Measurements from ENCODE around the gene ITGB6. TPM values are rescaled to one million over a fixed set of nuclear protein-coding genes. Genes with fewer than 3 reads are reported as not detected.

ITGB6 gene
- polyA plus RNA-seq, 2 of the 4 experiments (the other 2 are of a cell fraction) = 4.2 to 5.0 TPM

- TF ChIP-seq, protein P1, sequence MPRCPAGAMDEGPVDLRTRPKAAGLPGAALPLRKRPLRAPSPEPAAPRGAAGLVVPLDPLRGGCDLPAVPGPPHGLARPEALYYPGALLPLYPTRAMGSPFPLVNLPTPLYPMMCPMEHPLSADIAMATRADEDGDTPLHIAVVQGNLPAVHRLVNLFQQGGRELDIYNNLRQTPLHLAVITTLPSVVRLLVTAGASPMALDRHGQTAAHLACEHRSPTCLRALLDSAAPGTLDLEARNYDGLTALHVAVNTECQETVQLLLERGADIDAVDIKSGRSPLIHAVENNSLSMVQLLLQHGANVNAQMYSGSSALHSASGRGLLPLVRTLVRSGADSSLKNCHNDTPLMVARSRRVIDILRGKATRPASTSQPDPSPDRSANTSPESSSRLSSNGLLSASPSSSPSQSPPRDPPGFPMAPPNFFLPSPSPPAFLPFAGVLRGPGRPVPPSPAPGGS (IDR thresholded peaks at IDR 0.05) = no peak
- TF ChIP-seq ZNF302 (CRISPR knock-in tag; IDR thresholded peaks at IDR 0.05) (no peak), JUNB (IDR thresholded peaks at IDR 0.05) (no peak; the same call in 1 of the 2 replicates), KDM1A (IDR thresholded peaks at IDR 0.05; ENCODE audit: low read depth) (no peak), FOSB (CRISPR knock-in tag; IDR thresholded peaks at IDR 0.05) (no peak), ATOH8 (CRISPR knock-in tag; IDR thresholded peaks at IDR 0.05; ENCODE audit: low read depth) (peak; percentile 82; the same call in 1 of the 2 replicates), RNF2 (IDR thresholded peaks at IDR 0.05; ENCODE audit: borderline replicate concordance, low read depth) (no peak), HOXA7 (CRISPR knock-in tag; IDR thresholded peaks at IDR 0.05) (0 out of 2 replicates have a peak, but pooled peaks have one; percentile 23), RARB (CRISPR knock-in tag; IDR thresholded peaks at IDR 0.05) (no peak), HOXB13 (CRISPR knock-in tag; IDR thresholded peaks at IDR 0.05; ENCODE audit: low read depth) (peak; percentile 70; the same call in 1 of the 2 replicates), EHF (CRISPR knock-in tag; IDR thresholded peaks at IDR 0.05) (no peak), FOSL2 (IDR thresholded peaks at IDR 0.05) (no peak), FOSL2 (CRISPR knock-in tag; IDR thresholded peaks at IDR 0.05) (peak; percentile 54), PHF8 (IDR thresholded peaks at IDR 0.05; ENCODE audit: borderline replicate concordance, low read depth) (no peak), TP53 (CRISPR knock-in tag; IDR thresholded peaks at IDR 0.05) (no peak), MAFK (IDR thresholded peaks at IDR 0.05; ENCODE audit: partially characterized antibody) (no peak), EHMT2 (IDR thresholded peaks at IDR 0.05; ENCODE audit: low read depth) (no peak), RFX5 (IDR thresholded peaks at IDR 0.05) (0 out of 2 replicates have a peak, but pooled peaks have one; percentile 52), KDM5A (IDR thresholded peaks at IDR 0.05) (no peak), CTCF (IDR thresholded peaks at IDR 0.05) (peak; percentile 87), E2F6 (IDR thresholded peaks at IDR 0.05; ENCODE audit: borderline replicate concordance, low read depth) (peak; percentile 45; the same call in 1 of the 2 replicates), MAX (IDR thresholded peaks at IDR 0.05) (peak; percentile 76), EP300 (IDR thresholded peaks at IDR 0.05) (no peak), FOXS1 (CRISPR knock-in tag; IDR thresholded peaks at IDR 0.05) (no peak), ELK1 (IDR thresholded peaks at IDR 0.05; ENCODE audit: low read depth, low read length) (no peak), GATA3 (IDR thresholded peaks at IDR 0.05; ENCODE audit: borderline replicate concordance) (no peak; the same call in 1 of the 2 replicates), NR3C1 (IDR thresholded peaks at IDR 0.05) (no peak), RCOR1 (IDR thresholded peaks at IDR 0.05; ENCODE audit: low read depth, low read length) (no peak), CHD4 (IDR thresholded peaks at IDR 0.05; ENCODE audit: borderline replicate concordance) (no peak), POLR2A (IDR thresholded peaks at IDR 0.05; ENCODE audit: low read length) (no peak), RAD21 (conservative IDR thresholded peaks at IDR 0.05 in 1 of 2, IDR thresholded peaks at IDR 0.05 in 1 of 2) (peak; percentile 83 to 87), CHD2 (IDR thresholded peaks at IDR 0.05; ENCODE audit: low read length, partially characterized antibody) (no peak), CEBPB (IDR thresholded peaks at IDR 0.05) (0 out of 4 replicates have a peak, but pooled peaks of 1 of the 2 experiments have one; percentile 33), BHLHE40 (IDR thresholded peaks at IDR 0.05; ENCODE audit: low read depth, low read length) (no peak), SMC3 (IDR thresholded peaks at IDR 0.05) (peak; percentile 92), HDAC2 (IDR thresholded peaks at IDR 0.05) (no peak), ZSCAN20 (CRISPR knock-in tag; IDR thresholded peaks at IDR 0.05) (no peak), HEYL (CRISPR knock-in tag; IDR thresholded peaks at IDR 0.05) (no peak)
- TF ChIP-seq, protein P2, sequence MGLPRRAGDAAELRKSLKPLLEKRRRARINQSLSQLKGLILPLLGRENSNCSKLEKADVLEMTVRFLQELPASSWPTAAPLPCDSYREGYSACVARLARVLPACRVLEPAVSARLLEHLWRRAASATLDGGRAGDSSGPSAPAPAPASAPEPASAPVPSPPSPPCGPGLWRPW (IDR thresholded peaks at IDR 0.05) = no peak
These were observed 10.6 kb upstream of the ITGB6 start (continued) for GRCh38 chr2:160210599-160211138.

All from A549 (cell line).